C4-2B (cell line): ENCODE measurements around the gene ENO2.

Source experiments
- ZFX ChIP-seq: fragments of 450-650 bp; IDR thresholded peaks from 2 replicates; pipeline ENCODE4 v1.6.1; 2017
- TF ChIP-seq, protein P1 (sequence below): fragments of 450-650 bp; conservative IDR thresholded peaks from 2 replicates; pipeline ENCODE4 v1.5.1; 2017; ENCODE audit warnings: mild to moderate bottlenecking

DNA sequence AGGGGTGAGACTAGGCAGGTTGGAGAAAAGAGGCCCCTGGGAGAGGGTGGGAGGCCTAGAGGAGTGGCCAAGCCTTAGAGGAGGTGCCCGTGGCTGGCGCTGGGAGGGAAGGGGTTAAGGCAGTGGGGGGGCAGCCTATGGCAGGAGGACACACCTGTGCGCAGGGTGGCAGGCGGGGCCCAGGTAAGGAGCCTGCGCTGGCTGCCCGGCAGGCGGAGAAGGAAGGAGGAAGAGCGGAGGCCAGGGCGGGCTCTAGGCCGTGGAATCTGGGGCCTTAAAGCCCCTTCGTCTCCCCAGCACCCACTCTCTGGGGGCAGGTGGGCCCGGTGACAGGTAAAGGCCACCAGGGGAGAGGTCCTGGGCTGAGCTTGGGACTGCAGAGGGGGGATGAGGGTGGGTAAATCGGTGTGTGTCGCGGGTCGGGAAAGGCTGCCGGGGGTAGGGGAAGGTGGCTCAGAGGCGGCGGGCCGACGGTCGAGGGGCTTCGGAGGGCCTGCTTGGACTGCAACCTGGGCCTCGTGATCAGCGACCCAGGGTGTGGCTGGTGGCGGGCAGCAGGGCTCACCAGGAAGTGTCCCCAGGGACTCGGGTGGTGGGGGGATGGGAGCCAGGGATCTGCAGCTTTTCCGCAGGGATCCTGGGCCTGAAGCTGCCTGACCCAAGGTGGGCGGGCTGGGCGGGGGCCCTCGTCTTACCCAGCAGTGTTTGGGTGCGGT, 48.8 kb downstream of the ENO2 start:
- TF ChIP-seq, protein P1, sequence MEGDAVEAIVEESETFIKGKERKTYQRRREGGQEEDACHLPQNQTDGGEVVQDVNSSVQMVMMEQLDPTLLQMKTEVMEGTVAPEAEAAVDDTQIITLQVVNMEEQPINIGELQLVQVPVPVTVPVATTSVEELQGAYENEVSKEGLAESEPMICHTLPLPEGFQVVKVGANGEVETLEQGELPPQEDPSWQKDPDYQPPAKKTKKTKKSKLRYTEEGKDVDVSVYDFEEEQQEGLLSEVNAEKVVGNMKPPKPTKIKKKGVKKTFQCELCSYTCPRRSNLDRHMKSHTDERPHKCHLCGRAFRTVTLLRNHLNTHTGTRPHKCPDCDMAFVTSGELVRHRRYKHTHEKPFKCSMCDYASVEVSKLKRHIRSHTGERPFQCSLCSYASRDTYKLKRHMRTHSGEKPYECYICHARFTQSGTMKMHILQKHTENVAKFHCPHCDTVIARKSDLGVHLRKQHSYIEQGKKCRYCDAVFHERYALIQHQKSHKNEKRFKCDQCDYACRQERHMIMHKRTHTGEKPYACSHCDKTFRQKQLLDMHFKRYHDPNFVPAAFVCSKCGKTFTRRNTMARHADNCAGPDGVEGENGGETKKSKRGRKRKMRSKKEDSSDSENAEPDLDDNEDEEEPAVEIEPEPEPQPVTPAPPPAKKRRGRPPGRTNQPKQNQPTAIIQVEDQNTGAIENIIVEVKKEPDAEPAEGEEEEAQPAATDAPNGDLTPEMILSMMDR, result no peak
- TF ChIP-seq ZFX, result peak; percentile 59; the same call in 1 of the 2 replicates
